H1 (cell line): ENCODE measurements around the gene SSB. TPM values are rescaled to one million over a fixed set of nuclear protein-coding genes. Genes with fewer than 3 reads are reported as not detected.

Experiments used
- CTCF ChIA-PET: fragments of 300-600 bp; sonication (Branson Sonifier 250); formaldehyde crosslinking; loops from one replicate; lab custom pipeline; 2021; ENCODE audit not compliant: partially characterized antibody; lab: Charles Lee
- POLR2A ChIA-PET: fragments of 300-600 bp; sonication (Branson Sonifier 250); formaldehyde crosslinking; loops from one replicate; lab custom pipeline; 2021; ENCODE audit warnings: inconsistent platforms; ENCODE audit not compliant: partially characterized antibody; lab: Charles Lee
- DNase-seq, 2 experiments: peaks; one replicate each; pipeline versions ENCODE4 v3.0.0 to v3.0.0-alpha.2; 2010 to 2022; ENCODE audit warnings: low spot score in 2 of 2, low read depth in 1 of 2, mixed read lengths in 1 of 2
- FAIRE-seq: peaks from 2 replicates; lab custom pipeline; 2011; peaks lifted over from hg19 to GRCh38; lab: Jason Lieb, UNC
- H2AFZ ChIP-seq: 2 replicates; pipeline ENCODE4 v1.8.1; 2012; ENCODE audit warnings: low read length, inconsistent platforms
- H2AK5ac ChIP-seq: 2 replicates; pipeline ENCODE4 v1.6.1; 2013; ENCODE audit warnings: low read depth, low read length
- H2BK120ac ChIP-seq: replicated peaks from 2 replicates; pipeline ENCODE3; 2013; ENCODE audit warnings: low read depth, low read length, inconsistent platforms
- H2BK12ac ChIP-seq: 2 replicates; pipeline ENCODE4 v1.6.1; 2013; ENCODE audit warnings: low read depth, low read length
- H2BK15ac ChIP-seq: 2 replicates; pipeline ENCODE4 v1.6.1; 2013; ENCODE audit warnings: low read length
- H2BK20ac ChIP-seq: 2 replicates; pipeline ENCODE4 v1.6.1; 2013; ENCODE audit warnings: low read length
- H2BK5ac ChIP-seq: 2 replicates; pipeline ENCODE4 v1.6.1; 2013; ENCODE audit warnings: low read depth, low read length
- H3K14ac ChIP-seq: 2 replicates; pipeline ENCODE4 v1.6.1; 2013; ENCODE audit warnings: inconsistent platforms; ENCODE audit not compliant: insufficient read length
- H3K18ac ChIP-seq: 2 replicates; pipeline ENCODE4 v1.6.1; 2013; ENCODE audit warnings: low read length; ENCODE audit errors: extremely low read depth
- H3K23ac ChIP-seq: 2 replicates; pipeline ENCODE4 v1.6.1; 2013; ENCODE audit warnings: inconsistent platforms; ENCODE audit not compliant: insufficient read length
- H3K23me2 ChIP-seq: 2 replicates; pipeline ENCODE4 v1.6.1; 2013; ENCODE audit warnings: low read depth, low read length
- H3K27ac ChIP-seq: 2 replicates; pipeline ENCODE4 v1.6.1; 2011; ENCODE audit warnings: low read depth, low read length, inconsistent platforms
- H3K27me3 ChIP-seq, 4 experiments: replicated peaks in 1 of 4; 1 replicate in 1 of 4; 2 replicates in 3 of 4; pipeline versions ENCODE4 v1.6.1 to v1.8.1; 2011 to 2013; ENCODE audit warnings: low read length in 3 of 4, mild to moderate bottlenecking in 3 of 4, inconsistent platforms in 2 of 4, mixed read lengths in 2 of 4, moderate library complexity in 1 of 4; ENCODE audit not compliant: control insufficient read depth in 3 of 4, insufficient read depth in 3 of 4; ENCODE audit errors: extremely low read depth in 1 of 4
- H3K36me3 ChIP-seq, 4 experiments: 2 replicates each; pipeline versions ENCODE4 v1.6.1 to v1.8.1; 2011 to 2013; ENCODE audit warnings: mild to moderate bottlenecking in 4 of 4, low read length in 3 of 4, moderate library complexity in 2 of 4, control low read depth in 1 of 4, inconsistent platforms in 1 of 4; ENCODE audit not compliant: insufficient read depth in 4 of 4, control insufficient read depth in 2 of 4
- H3K4ac ChIP-seq: replicated peaks from 2 replicates; pipeline ENCODE3; 2013; ENCODE audit warnings: low read length, low read depth, mixed read lengths, inconsistent platforms; ENCODE audit not compliant: insufficient read length
- H3K4me1 ChIP-seq, 4 experiments: replicated peaks in 1 of 4; 1 replicate in 1 of 4; 2 replicates in 3 of 4; pipeline versions ENCODE4 v1.6.1 to v1.8.1; 2011 to 2013; ENCODE audit warnings: low read length in 3 of 4, inconsistent platforms in 2 of 4, mixed read lengths in 1 of 4; ENCODE audit not compliant: insufficient read depth in 4 of 4, control insufficient read depth in 3 of 4
- H3K4me2 ChIP-seq, 2 experiments: 2 replicates each; pipeline versions ENCODE4 v1.6.1 to v1.8.1; 2011 to 2013; ENCODE audit warnings: low read depth in 2 of 2, low read length in 2 of 2, control low read depth in 1 of 2, inconsistent platforms in 1 of 2, mild to moderate bottlenecking in 1 of 2; ENCODE audit not compliant: insufficient read depth in 1 of 2
- H3K4me3 ChIP-seq, 4 experiments: fragments of 200-600, 300-600 bp in 1 of 4; sonication (generic), shearing (Covaris generic), sonication (Bioruptor Twin) in 1 of 4; 2 replicates each; pipeline versions ENCODE4 v1.5.1 to v1.8.1; 2011 to 2016; ENCODE audit warnings: low read length in 4 of 4, low read depth in 3 of 4, control low read depth in 2 of 4, inconsistent platforms in 2 of 4, mild to moderate bottlenecking in 2 of 4, mixed read lengths in 1 of 4, moderate library complexity in 1 of 4; ENCODE audit not compliant: insufficient read depth in 2 of 4; ENCODE audit errors: extremely low read depth in 1 of 4
- H3K56ac ChIP-seq: replicated peaks from 2 replicates; pipeline ENCODE3; 2013; ENCODE audit warnings: low read depth, mild to moderate bottlenecking, mixed read lengths, low read length, inconsistent platforms; ENCODE audit not compliant: insufficient read length
- H3K79me1 ChIP-seq: 2 replicates; pipeline ENCODE4 v1.6.1; 2013; ENCODE audit warnings: low read depth, low read length, control low read depth
- H3K79me2 ChIP-seq, 2 experiments: 2 replicates each; pipeline versions ENCODE4 v1.6.1 to v1.8.1; 2012 to 2013; ENCODE audit warnings: low read length in 2 of 2, mild to moderate bottlenecking in 2 of 2, inconsistent platforms in 1 of 2; ENCODE audit not compliant: insufficient read depth in 2 of 2, control insufficient read depth in 1 of 2
- H3K9ac ChIP-seq, 4 experiments: replicated peaks in 1 of 4; 1 replicate in 1 of 4; 2 replicates in 3 of 4; pipeline versions ENCODE4 v1.6.1 to v1.8.1; 2011 to 2013; ENCODE audit warnings: low read depth in 3 of 4, low read length in 3 of 4, control low read depth in 2 of 4, mild to moderate bottlenecking in 2 of 4, moderate library complexity in 2 of 4, inconsistent platforms in 1 of 4; ENCODE audit errors: extremely low read depth in 1 of 4
- H3K9me3 ChIP-seq, 2 experiments: 2 replicates each; pipeline versions ENCODE4 v1.6.1 to v1.8.1; 2012 to 2013; ENCODE audit warnings: mild to moderate bottlenecking in 2 of 2, moderate library complexity in 2 of 2, control low read depth in 1 of 2, inconsistent platforms in 1 of 2, low read depth in 1 of 2, low read length in 1 of 2, mixed read lengths in 1 of 2; ENCODE audit not compliant: insufficient read depth in 2 of 2
- H4K20me1 ChIP-seq, 2 experiments: replicated peaks in 1 of 2; 2 replicates each; pipeline versions ENCODE3 to v1.8.1; 2011 to 2013; ENCODE audit warnings: inconsistent platforms in 2 of 2, low read length in 2 of 2, mild to moderate bottlenecking in 1 of 2; ENCODE audit not compliant: insufficient read depth in 2 of 2, control insufficient read depth in 1 of 2
- H4K5ac ChIP-seq: 2 replicates; pipeline ENCODE4 v1.6.1; 2013; ENCODE audit warnings: low read length, low read depth, mixed read lengths, inconsistent platforms; ENCODE audit not compliant: insufficient read length
- H4K8ac ChIP-seq: 2 replicates; pipeline ENCODE4 v1.8.0; 2013; ENCODE audit warnings: mild to moderate bottlenecking, moderate library complexity, low read length, inconsistent platforms; ENCODE audit not compliant: insufficient read depth; ENCODE audit errors: extremely low read depth
- H4K91ac ChIP-seq: replicated peaks from 2 replicates; pipeline ENCODE3; 2013; ENCODE audit warnings: low read length, mixed read lengths, inconsistent platforms; ENCODE audit not compliant: insufficient read length
- RBBP5 ChIP-seq: IDR thresholded peaks from 2 replicates; pipeline ENCODE4 v1.7.1; 2012; ENCODE audit warnings: low read depth, mild to moderate bottlenecking, inconsistent platforms, low read length, moderate library complexity, borderline replicate concordance
- SIN3A ChIP-seq, 2 experiments: IDR thresholded peaks in 1 of 2; conservative IDR thresholded peaks in 1 of 2; 2 replicates each; pipeline ENCODE4 v1.6.1; 2011 to 2012; ENCODE audit warnings: low read length in 2 of 2, improper control_type of control experiment in 1 of 2, low read depth in 1 of 2, mild to moderate bottlenecking in 1 of 2
- WGBS, 2 experiments: shearing (Covaris generic) in 1 of 2; methylation state at CpG; one replicate each; pipeline versions ENCODE4 v1.1.6 to v1.1.7; 2013 to 2015; ENCODE audit warnings: low lambda C conversion rate in 2 of 2, mixed read lengths in 2 of 2, inconsistent platforms in 1 of 2, low coverage in 1 of 2, missing lambda C conversion rate in 1 of 2; ENCODE audit not compliant: insufficient replicate concordance in 2 of 2, insufficient coverage in 1 of 2, insufficient read length in 1 of 2; ENCODE audit errors: extremely low coverage in 1 of 2, missing lambda C conversion rate in 1 of 2; 5-methylcytosine and 5-hydroxymethylcytosine counted together
- polyA plus RNA-seq, 7 experiments: library from polyadenylated mRNA; depleted of rRNA in 3 of 7; stranded (reverse) in 5 of 7; unstranded in 2 of 7; fragments of >200 nt in 5 of 7; fragments of 200-250 nt in 2 of 7; gene quantifications; 1 replicate in 5 of 7; 2 replicates in 1 of 7; 4 replicates in 1 of 7; pipeline versions ENCODE4 v1.2.1 to v1.2.3, GENCODE V29; 2011 to 2013; ENCODE audit warnings: missing spikeins in 2 of 7, mixed read lengths in 2 of 7
- total RNA-seq: library from RNA; stranded (reverse); fragmentation: NEBNext Ultra II Directional; extraction: Animal tissue kit (Norgen Biotek cat#: 25700); gene quantifications from 2 replicates; pipeline ENCODE4 v1.2.1, GENCODE V29; 2021

SSB gene
- total and polyA plus RNA-seq, 2 of the 8 experiments (the other 6 are each of a cell fraction or from before 2014, with no cell fraction given), result 60.8 to 270 TPM

DNA sequence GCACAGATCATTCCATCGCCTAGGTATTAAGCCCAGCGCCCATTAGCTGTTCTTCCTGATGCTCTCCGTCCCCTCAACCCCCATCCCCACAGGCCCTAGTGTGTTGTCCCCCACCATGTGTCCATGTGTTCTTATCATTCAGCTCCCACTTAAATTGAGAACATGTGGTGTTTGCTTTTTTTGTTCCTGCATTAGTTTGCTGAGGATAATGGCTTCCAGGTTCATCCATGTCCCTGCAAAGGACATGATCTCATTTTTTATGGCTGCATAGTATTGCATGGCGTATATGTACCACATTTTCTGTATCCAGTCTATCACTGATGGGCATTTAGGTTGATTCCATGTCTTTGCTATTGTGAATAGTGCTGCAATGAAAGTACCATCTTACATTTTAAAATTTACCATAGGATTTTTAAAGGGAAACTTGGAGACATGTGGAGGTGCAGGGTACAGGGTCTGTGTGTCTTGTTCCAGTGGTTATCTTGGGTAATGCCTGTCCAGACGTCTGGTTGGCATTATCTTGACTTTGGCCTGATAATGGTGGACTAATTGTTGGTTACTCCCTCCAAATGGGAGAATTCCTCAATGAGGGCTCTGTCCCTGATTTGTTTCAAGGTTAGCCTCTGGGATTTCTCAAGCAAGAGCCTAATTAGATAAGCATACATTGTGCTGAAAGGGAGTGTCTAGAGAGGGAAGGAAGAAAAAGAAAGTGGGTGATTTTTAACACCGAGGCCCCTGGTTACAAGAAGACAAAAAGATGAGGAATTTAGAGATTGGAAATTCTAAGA is 43.4 kb upstream of the SSB start:
- Histone ChIP-seq H3K56ac (no peak overlapping the region), H4K8ac (no peak overlapping the region), H3K9me3 (peaks cover 0 to 6% of the 10 kb centered on the region in 2 experiments; a peak in 2 of 4 replicates), H3K4me2 (no peak overlapping the region), H3K14ac (no peak overlapping the region), H4K20me1 (peaks cover 0 to 1% of the 10 kb centered on the region in 2 experiments), H2BK20ac (no peak overlapping the region), H3K27me3 (no peaks in the 10 kb centered on the region), H3K79me2 (no peaks in the 10 kb centered on the region), H4K5ac (no peak overlapping the region), H2AFZ (no peak overlapping the region), H3K23ac (no peak overlapping the region), H3K79me1 (no peaks in the 10 kb centered on the region), H3K4ac (no peak overlapping the region), H4K91ac (no peak overlapping the region), H3K4me3 (no peak overlapping the region), H2BK15ac (no peak overlapping the region), H3K9ac (no peak overlapping the region), H3K23me2 (no peaks in the 10 kb centered on the region), H2BK120ac (no peak overlapping the region), H3K36me3 (peaks cover 0 to 29% (median 6%) of the 10 kb centered on the region in 4 experiments; a peak in 3 of 8 replicates)
- ChIA-PET CTCF (interaction anchor here (1.2 to 1.3 kb wide), 2 partner anchors 9 to 40 kb away, joined by 3 to 6 read pairs; no protein-coding TSS in a partner anchor), POLR2A (interaction anchor here (1.0 to 2.4 kb wide), 3 partner anchors 9 to 20 kb away, joined by 3 to 14 read pairs (median 4); no protein-coding TSS in a partner anchor)
- DNase-seq, result no peak
- TF ChIP-seq RBBP5 (no peak), SIN3A (conservative IDR thresholded peaks at IDR 0.05 in 1 of 2, IDR thresholded peaks at IDR 0.05 in 1 of 2; ENCODE audit: low read depth in 1 of 2, low read length in 2 of 2) (no peak)
- TF ChIP-seq, all 59 proteins: peak for 0
- Histone ChIP-seq H2AK5ac (no peak overlapping the region), H3K27ac (no peak overlapping the region), H3K4me1 (no peaks in the 10 kb centered on the region), H2BK5ac (no peak overlapping the region), H3K18ac (no peak overlapping the region), H2BK12ac (no peak overlapping the region)
- 84% methylated on average over 6 of the region's 6 CpGs; no CpG with 5 or more reads in 1 of the 2 experiments for WGBS, 2 experiments
- FAIRE-seq, result no peak
